Mesendoderm (in vitro differentiated cells): ENCODE measurements around the gene SOWAHB.
A peak's percentile ranks its signal among the peaks of the same experiment; 100 is the strongest.

Experiments
- DNase-seq: peaks from one replicate; pipeline ENCODE4 v3.0.0; 2013
- H2AK5ac ChIP-seq: 2 replicates; pipeline ENCODE4 v1.6.1; 2013; ENCODE audit warnings: low read length, inconsistent platforms
- H2BK120ac ChIP-seq: 2 replicates; pipeline ENCODE4 v1.6.1; 2013; ENCODE audit warnings: low read depth, mild to moderate bottlenecking, low read length, moderate library complexity, mixed read lengths
- H2BK15ac ChIP-seq: replicated peaks from 2 replicates; pipeline ENCODE4 v1.6.1; 2013; ENCODE audit warnings: low read depth, mild to moderate bottlenecking, moderate library complexity
- H2BK5ac ChIP-seq: 2 replicates; pipeline ENCODE4 v1.6.1; 2013; ENCODE audit warnings: low read length, inconsistent platforms
- H3K18ac ChIP-seq: 2 replicates; pipeline ENCODE4 v1.6.1; 2013; ENCODE audit warnings: mild to moderate bottlenecking, low read length, mixed read lengths
- H3K23ac ChIP-seq: one replicate; pipeline ENCODE4 v1.6.1; 2013; ENCODE audit warnings: low read length
- H3K27ac ChIP-seq: 2 replicates; pipeline ENCODE4 v1.5.1; 2013; ENCODE audit warnings: low read depth, mild to moderate bottlenecking, inconsistent platforms, low read length, moderate library complexity
- H3K27me3 ChIP-seq: 2 replicates; pipeline ENCODE4 v1.6.1; 2013; ENCODE audit warnings: low read length, control low read depth, mild to moderate bottlenecking, inconsistent platforms; ENCODE audit not compliant: insufficient read depth, poor library complexity
- H3K36me3 ChIP-seq: 2 replicates; pipeline ENCODE4 v1.6.1; 2013; ENCODE audit warnings: low read length, inconsistent platforms; ENCODE audit not compliant: control insufficient read depth, insufficient read depth
- H3K4ac ChIP-seq: one replicate; pipeline ENCODE4 v1.6.1; 2013; ENCODE audit warnings: low read depth, mild to moderate bottlenecking, low read length, moderate library complexity
- H3K4me1 ChIP-seq: 2 replicates; pipeline ENCODE4 v1.6.1; 2013; ENCODE audit warnings: low read depth, low read length, inconsistent platforms; ENCODE audit not compliant: control insufficient read depth
- H3K4me2 ChIP-seq: 2 replicates; pipeline ENCODE4 v1.6.1; 2013; ENCODE audit warnings: low read length
- H3K4me3 ChIP-seq: 2 replicates; pipeline ENCODE4 v1.5.1; 2013; ENCODE audit warnings: mild to moderate bottlenecking, low read length
- H3K56ac ChIP-seq: one replicate; pipeline ENCODE4 v1.6.1; 2013; ENCODE audit warnings: low read length
- H3K79me1 ChIP-seq: 2 replicates; pipeline ENCODE4 v1.6.1; 2013; ENCODE audit warnings: low read length, inconsistent platforms
- H3K79me2 ChIP-seq: 2 replicates; pipeline ENCODE4 v1.6.1; 2013; ENCODE audit warnings: mild to moderate bottlenecking, low read length; ENCODE audit not compliant: control insufficient read depth, insufficient read depth
- H3K9ac ChIP-seq: 2 replicates; pipeline ENCODE4 v1.6.1; 2013; ENCODE audit warnings: low read length, inconsistent platforms
- H4K5ac ChIP-seq: one replicate; pipeline ENCODE4 v1.6.1; 2013; ENCODE audit warnings: low read length
- H4K8ac ChIP-seq: one replicate; pipeline ENCODE4 v1.6.1; 2013; ENCODE audit warnings: low read depth, mild to moderate bottlenecking, control low read depth, low read length, moderate library complexity
- WGBS: extraction: QIAGEN DNeasy Blood & Tissue Kit; methylation state at CpG from one replicate; pipeline ENCODE4 v1.1.7; 2013; ENCODE audit warnings: low lambda C conversion rate, missing lambda C conversion rate; ENCODE audit not compliant: insufficient coverage; ENCODE audit errors: extremely low coverage; 5-methylcytosine and 5-hydroxymethylcytosine counted together

The SOWAHB gene

GRCh38 chr4:76856243-76857073 is 41.5 kb downstream of the SOWAHB start:
- DNase-seq, result peak; percentile 16

GRCh38 chr4:76854858-76855257 is 43.1 kb downstream of the SOWAHB start:
- no CpG with 5 or more reads among the region's 8 CpGs for WGBS
- no peak overlapping the region for H3K56ac ChIP-seq
- no peak overlapping the region for H3K4me2 ChIP-seq
- no peaks in the 10 kb centered on the region for H3K4me1 ChIP-seq
- no peak overlapping the region for H2BK5ac ChIP-seq
- no peak overlapping the region for H4K5ac ChIP-seq
- H3K18ac ChIP-seq, result no peak overlapping the region
- DNase-seq, result no peak
- H3K79me1 ChIP-seq, result no peaks in the 10 kb centered on the region
- H2AK5ac ChIP-seq, result no peak overlapping the region
- H3K27me3 ChIP-seq, result no peaks in the 10 kb centered on the region
- no peak overlapping the region for H2BK15ac ChIP-seq
- no peak overlapping the region for H3K4me3 ChIP-seq
- no peak overlapping the region for H3K9ac ChIP-seq
- H3K27ac ChIP-seq, result no peak overlapping the region
- no peak overlapping the region for H3K23ac ChIP-seq
- no peaks in the 10 kb centered on the region for H3K79me2 ChIP-seq
- H2BK120ac ChIP-seq, result no peak overlapping the region
- no peak overlapping the region for H4K8ac ChIP-seq
- no peaks in the 10 kb centered on the region for H3K36me3 ChIP-seq
- no peak overlapping the region for H3K4ac ChIP-seq

More at GRCh38 chr4:76856243-76857073, 41.5 kb downstream of the SOWAHB start:
- Histone ChIP-seq H3K9ac (no peak overlapping the region), H3K79me2 (no peaks in the 10 kb centered on the region), H3K27ac (no peak overlapping the region), H4K5ac (no peak overlapping the region), H3K4ac (no peak overlapping the region), H3K36me3 (no peaks in the 10 kb centered on the region), H3K18ac (no peak overlapping the region), H3K4me1 (no peaks in the 10 kb centered on the region), H2BK120ac (no peak overlapping the region), H3K4me3 (no peak overlapping the region), H4K8ac (no peak overlapping the region), H2AK5ac (no peak overlapping the region), H3K4me2 (no peak overlapping the region), H3K27me3 (no peaks in the 10 kb centered on the region), H3K56ac (no peak overlapping the region), H3K79me1 (no peaks in the 10 kb centered on the region), H2BK15ac (no peak overlapping the region), H2BK5ac (no peak overlapping the region), H3K23ac (no peak overlapping the region)
- no CpG with 5 or more reads among the region's 4 CpGs for WGBS

- H3K79me1 ChIP-seq, result no peaks in the 10 kb centered on the region
- no peak overlapping the region for H3K4me2 ChIP-seq
- H2AK5ac ChIP-seq, result no peak overlapping the region
- no CpG with 5 or more reads among the region's 2 CpGs for WGBS
- no peak overlapping the region for H2BK120ac ChIP-seq
- H3K79me2 ChIP-seq, result no peaks in the 10 kb centered on the region
- H3K4ac ChIP-seq, result no peak overlapping the region
- DNase-seq, result no peak
- H3K27me3 ChIP-seq, result no peaks in the 10 kb centered on the region
- no peaks in the 10 kb centered on the region for H3K4me1 ChIP-seq
- H2BK5ac ChIP-seq, result no peak overlapping the region
- no peaks in the 10 kb centered on the region for H3K36me3 ChIP-seq
- no peak overlapping the region for H3K56ac ChIP-seq
- no peak overlapping the region for H4K5ac ChIP-seq
- no peak overlapping the region for H3K27ac ChIP-seq
- no peak overlapping the region for H3K9ac ChIP-seq
- H2BK15ac ChIP-seq, result no peak overlapping the region
- H3K18ac ChIP-seq, result no peak overlapping the region
- no peak overlapping the region for H3K23ac ChIP-seq
- H4K8ac ChIP-seq, result no peak overlapping the region
- H3K4me3 ChIP-seq, result no peak overlapping the region
These were observed 46.6 kb downstream of the SOWAHB start for GRCh38 chr4:76851375-76851774.

GRCh38 chr4:76850010-76850441 is 47.9 kb downstream of the SOWAHB start:
- H3K9ac ChIP-seq, result no peak overlapping the region
- H3K4me1 ChIP-seq, result no peaks in the 10 kb centered on the region
- H3K79me1 ChIP-seq, result no peaks in the 10 kb centered on the region
- H3K4ac ChIP-seq, result no peak overlapping the region
- H3K27me3 ChIP-seq, result no peaks in the 10 kb centered on the region
- H2BK5ac ChIP-seq, result no peak overlapping the region
- no peak overlapping the region for H3K4me3 ChIP-seq
- H2BK120ac ChIP-seq, result no peak overlapping the region
- no peak overlapping the region for H3K23ac ChIP-seq
- no peak overlapping the region for H3K18ac ChIP-seq
- H3K4me2 ChIP-seq, result no peak overlapping the region
- no peaks in the 10 kb centered on the region for H3K36me3 ChIP-seq
- no peak overlapping the region for H2AK5ac ChIP-seq
- no peak overlapping the region for H3K56ac ChIP-seq
- no peaks in the 10 kb centered on the region for H3K79me2 ChIP-seq
- WGBS, result no CpG with 5 or more reads among the region's 4 CpGs
- no peak overlapping the region for H3K27ac ChIP-seq
- no peak overlapping the region for H4K5ac ChIP-seq
- no peak overlapping the region for H2BK15ac ChIP-seq
- no peak overlapping the region for H4K8ac ChIP-seq
- DNase-seq, result no peak
